A673 (cell line): ENCODE results near the gene PPP2R5C.

Source experiments
- EZH2 ChIP-seq: fragments of 200-600 bp; sonication (generic); IDR thresholded peaks from 2 replicates; pipeline ENCODE4 v1.6.1; 2017; ENCODE audit warnings: borderline replicate concordance, low read depth, mild to moderate bottlenecking, mixed read lengths, antibody characterized with exemption, low read length; ENCODE audit not compliant: poor library complexity, severe bottlenecking
- TF ChIP-seq, protein P1 (sequence below): fragments of 300-800, 200-600 bp; sonication (generic); conservative IDR thresholded peaks from 2 replicates; pipeline ENCODE4 v1.5.1; 2017; ENCODE audit warnings: low read depth, mild to moderate bottlenecking, antibody characterized with exemption, low read length, moderate library complexity, mixed read lengths

DNA sequence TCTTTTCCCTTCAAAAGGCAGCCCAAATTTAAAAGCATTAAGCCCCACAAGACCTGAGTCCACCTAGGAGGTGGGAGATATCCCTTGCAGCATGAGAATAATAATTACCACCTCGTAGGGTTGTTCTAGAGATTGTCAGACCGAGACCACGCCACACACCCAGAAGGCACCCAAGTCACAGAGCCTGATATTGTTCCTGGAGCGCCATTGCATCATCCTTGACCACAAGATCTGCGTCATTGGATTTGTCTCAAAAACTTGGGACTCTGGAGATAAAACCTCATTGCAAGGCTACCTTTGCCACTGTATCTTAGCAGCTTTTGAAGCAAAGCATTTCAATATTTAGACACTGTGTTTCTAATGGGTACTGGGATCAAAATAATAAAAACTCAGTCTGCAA lies 29.4 kb upstream of the PPP2R5C start:
- TF ChIP-seq, protein P1, sequence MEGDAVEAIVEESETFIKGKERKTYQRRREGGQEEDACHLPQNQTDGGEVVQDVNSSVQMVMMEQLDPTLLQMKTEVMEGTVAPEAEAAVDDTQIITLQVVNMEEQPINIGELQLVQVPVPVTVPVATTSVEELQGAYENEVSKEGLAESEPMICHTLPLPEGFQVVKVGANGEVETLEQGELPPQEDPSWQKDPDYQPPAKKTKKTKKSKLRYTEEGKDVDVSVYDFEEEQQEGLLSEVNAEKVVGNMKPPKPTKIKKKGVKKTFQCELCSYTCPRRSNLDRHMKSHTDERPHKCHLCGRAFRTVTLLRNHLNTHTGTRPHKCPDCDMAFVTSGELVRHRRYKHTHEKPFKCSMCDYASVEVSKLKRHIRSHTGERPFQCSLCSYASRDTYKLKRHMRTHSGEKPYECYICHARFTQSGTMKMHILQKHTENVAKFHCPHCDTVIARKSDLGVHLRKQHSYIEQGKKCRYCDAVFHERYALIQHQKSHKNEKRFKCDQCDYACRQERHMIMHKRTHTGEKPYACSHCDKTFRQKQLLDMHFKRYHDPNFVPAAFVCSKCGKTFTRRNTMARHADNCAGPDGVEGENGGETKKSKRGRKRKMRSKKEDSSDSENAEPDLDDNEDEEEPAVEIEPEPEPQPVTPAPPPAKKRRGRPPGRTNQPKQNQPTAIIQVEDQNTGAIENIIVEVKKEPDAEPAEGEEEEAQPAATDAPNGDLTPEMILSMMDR, result no peak
- no peak for TF ChIP-seq EZH2
